Left kidney (tissue), 2 donors: ENCODE data around the gene CNTN5. TPM values are rescaled to one million over a fixed set of nuclear protein-coding genes. Genes with fewer than 3 reads are reported as not detected.

Experiments
- DNase-seq: peaks from one replicate; pipeline ENCODE4 v3.0.0-alpha.2; 2013
- polyA plus RNA-seq: library from polyadenylated mRNA; unstranded; fragments of 120-200 nt; gene quantifications from one replicate; pipeline ENCODE4 v1.2.1, GENCODE V29; 2013; ENCODE audit not compliant: insufficient read length

Gene CNTN5
- polyA plus RNA-seq, 1 donor: 27.1 TPM

- DNase-seq: no peak
Observed at GRCh38 chr11:99391245-99391644, 370.5 kb downstream of the CNTN5 start.

GRCh38 chr11:99406345-99406744 is 385.6 kb downstream of the CNTN5 start:
- DNase-seq: no peak

GRCh38 chr11:99410636-99411035 is 389.9 kb downstream of the CNTN5 start:
- DNase-seq: no peak

- DNase-seq: no peak
Observed at GRCh38 chr11:99418927-99419720, 398.4 kb downstream of the CNTN5 start.

GRCh38 chr11:99419991-99420390 is 399.2 kb downstream of the CNTN5 start:
- DNase-seq: no peak

GRCh38 chr11:99422581-99423427 is 402.1 kb downstream of the CNTN5 start:
- DNase-seq: no peak

- DNase-seq: no peak
Observed at GRCh38 chr11:99423428-99423983, 402.8 kb downstream of the CNTN5 start.

- DNase-seq: no peak
Observed at GRCh38 chr11:99424313-99425084, 403.8 kb downstream of the CNTN5 start.

GRCh38 chr11:99425596-99425995 is 404.8 kb downstream of the CNTN5 start:
- DNase-seq: no peak

GRCh38 chr11:99432677-99433076 is 411.9 kb downstream of the CNTN5 start:
- DNase-seq: no peak

- no peak for DNase-seq
Observed at GRCh38 chr11:99443276-99443675, 422.5 kb downstream of the CNTN5 start.

GRCh38 chr11:99446400-99446799 is 425.7 kb downstream of the CNTN5 start:
- no peak for DNase-seq

- no peak for DNase-seq
Observed at GRCh38 chr11:99449345-99449744, 428.6 kb downstream of the CNTN5 start.

- no peak for DNase-seq
Observed at GRCh38 chr11:99452075-99452474, 431.3 kb downstream of the CNTN5 start.

GRCh38 chr11:99461913-99462312 is 441.2 kb downstream of the CNTN5 start:
- no peak for DNase-seq

GRCh38 chr11:99464985-99465384 is 444.2 kb downstream of the CNTN5 start:
- no peak for DNase-seq

GRCh38 chr11:99489581-99489980 is 468.8 kb downstream of the CNTN5 start:
- no peak for DNase-seq

- DNase-seq: no peak
Observed at GRCh38 chr11:99494065-99494464, 473.3 kb downstream of the CNTN5 start.

- DNase-seq: no peak
Observed at GRCh38 chr11:99501655-99502054, 480.9 kb downstream of the CNTN5 start.

GRCh38 chr11:99505316-99505715 is 484.6 kb downstream of the CNTN5 start:
- no peak for DNase-seq

GRCh38 chr11:99505831-99506230 is 485.1 kb downstream of the CNTN5 start:
- no peak for DNase-seq

- no peak for DNase-seq
Observed at GRCh38 chr11:99509863-99510262, 489.1 kb downstream of the CNTN5 start.
